Neuronal stem cell (in vitro differentiated cells): ENCODE results near the gene BSG.

ENCODE experiments used
- DNase-seq: peaks from one replicate; pipeline ENCODE4 v3.0.0-alpha.2; 2013; ENCODE audit warnings: low spot score
- H2AFZ ChIP-seq: one replicate; pipeline ENCODE4 v1.6.1; 2013; ENCODE audit warnings: mild to moderate bottlenecking, low read length, inconsistent platforms
- H2AK5ac ChIP-seq: 2 replicates; pipeline ENCODE4 v1.6.1; 2013; ENCODE audit warnings: low read depth, mild to moderate bottlenecking, inconsistent platforms, low read length, moderate library complexity, mixed read lengths
- H2BK120ac ChIP-seq: 2 replicates; pipeline ENCODE4 v1.6.1; 2013; ENCODE audit warnings: low read depth, mild to moderate bottlenecking, inconsistent platforms, low read length, moderate library complexity, mixed read lengths
- H2BK12ac ChIP-seq: one replicate; pipeline ENCODE4 v1.6.1; 2013; ENCODE audit warnings: low read length, inconsistent platforms
- H2BK15ac ChIP-seq: 2 replicates; pipeline ENCODE4 v1.6.1; 2013; ENCODE audit warnings: mild to moderate bottlenecking, low read length, inconsistent platforms, mixed read lengths
- H2BK5ac ChIP-seq: one replicate; pipeline ENCODE4 v1.6.1; 2013; ENCODE audit warnings: inconsistent platforms, mild to moderate bottlenecking, low read length, moderate library complexity
- H3K14ac ChIP-seq: one replicate; pipeline ENCODE4 v1.6.1; 2013; ENCODE audit warnings: low read length, inconsistent platforms
- H3K18ac ChIP-seq: 2 replicates; pipeline ENCODE4 v1.6.1; 2013; ENCODE audit warnings: low read length, inconsistent platforms
- H3K23ac ChIP-seq: 2 replicates; pipeline ENCODE4 v1.6.1; 2013; ENCODE audit warnings: low read depth, mild to moderate bottlenecking, mixed read lengths, low read length, inconsistent platforms; ENCODE audit not compliant: poor library complexity
- H3K27ac ChIP-seq: replicated peaks from 3 replicates; pipeline ENCODE4 v1.5.1; 2013; ENCODE audit warnings: low read length, inconsistent platforms
- H3K27me3 ChIP-seq, 3 experiments: 2 replicates each; pipeline ENCODE4 v1.6.1; 2013; ENCODE audit warnings: low read length in 3 of 3, mild to moderate bottlenecking in 2 of 3, inconsistent platforms in 1 of 3, low read depth in 1 of 3, mixed read lengths in 1 of 3, moderate library complexity in 1 of 3; ENCODE audit not compliant: control insufficient read depth in 3 of 3, insufficient read depth in 3 of 3
- H3K36me3 ChIP-seq, 2 donors: replicated peaks in 1 of 2; 2 replicates each; pipeline ENCODE4 v1.6.1; 2013; ENCODE audit warnings: low read length in 2 of 2; ENCODE audit not compliant: control insufficient read depth in 2 of 2, insufficient read depth in 2 of 2
- H3K4ac ChIP-seq: 2 replicates; pipeline ENCODE4 v1.6.1; 2013; ENCODE audit warnings: inconsistent platforms, mild to moderate bottlenecking, low read length, moderate library complexity
- H3K4me1 ChIP-seq, 2 donors: 1 replicate in 1 of 2; 2 replicates in 1 of 2; pipeline ENCODE4 v1.6.1; 2013; ENCODE audit warnings: low read length in 2 of 2, low read depth in 1 of 2; ENCODE audit not compliant: control insufficient read depth in 2 of 2, insufficient read depth in 1 of 2
- H3K4me2 ChIP-seq: one replicate; pipeline ENCODE4 v1.6.1; 2013; ENCODE audit warnings: mild to moderate bottlenecking, low read length, inconsistent platforms; ENCODE audit not compliant: insufficient read depth, poor library complexity, severe bottlenecking
- H3K4me3 ChIP-seq, 2 donors: 2 replicates each; pipeline ENCODE4 v1.5.1; 2013; ENCODE audit warnings: low read length in 2 of 2, mild to moderate bottlenecking in 2 of 2, inconsistent platforms in 1 of 2, moderate library complexity in 1 of 2
- H3K79me1 ChIP-seq: one replicate; pipeline ENCODE4 v1.6.1; 2013; ENCODE audit warnings: low read depth, mild to moderate bottlenecking, inconsistent platforms, low read length, moderate library complexity
- H3K9ac ChIP-seq: one replicate; pipeline ENCODE4 v1.6.1; 2013; ENCODE audit warnings: mild to moderate bottlenecking, low read depth, low read length, inconsistent platforms; ENCODE audit not compliant: poor library complexity
- H3K9me3 ChIP-seq, 2 donors: replicated peaks in 1 of 2; 2 replicates each; pipeline versions ENCODE3 to v1.6.1; 2013; ENCODE audit warnings: low read length in 2 of 2, mild to moderate bottlenecking in 2 of 2, inconsistent platforms in 1 of 2, low read depth in 1 of 2, mixed read lengths in 1 of 2, moderate library complexity in 1 of 2; ENCODE audit not compliant: control insufficient read depth in 2 of 2, insufficient read depth in 1 of 2
- H4K8ac ChIP-seq: one replicate; pipeline ENCODE4 v1.6.1; 2013; ENCODE audit warnings: low read depth, mild to moderate bottlenecking, inconsistent platforms, low read length, moderate library complexity
- H4K91ac ChIP-seq: one replicate; pipeline ENCODE4 v1.6.1; 2013; ENCODE audit warnings: low read length, low read depth, mild to moderate bottlenecking, inconsistent platforms; ENCODE audit not compliant: poor library complexity
- WGBS, 2 donors: extraction: QIAGEN DNeasy Blood & Tissue Kit; methylation state at CpG; one replicate each; pipeline ENCODE4 v1.1.7; 2013; ENCODE audit warnings: missing lambda C conversion rate in 2 of 2, mixed read lengths in 1 of 2; ENCODE audit not compliant: insufficient read length in 2 of 2, insufficient replicate concordance in 1 of 2; ENCODE audit errors: extremely low coverage in 2 of 2; 5-methylcytosine and 5-hydroxymethylcytosine counted together

Gene BSG

GRCh38 chr19:542173-542866, 30.1 kb upstream of the BSG start:
- no peak overlapping the region for H2BK120ac ChIP-seq
- DNase-seq = no peak

DNA sequence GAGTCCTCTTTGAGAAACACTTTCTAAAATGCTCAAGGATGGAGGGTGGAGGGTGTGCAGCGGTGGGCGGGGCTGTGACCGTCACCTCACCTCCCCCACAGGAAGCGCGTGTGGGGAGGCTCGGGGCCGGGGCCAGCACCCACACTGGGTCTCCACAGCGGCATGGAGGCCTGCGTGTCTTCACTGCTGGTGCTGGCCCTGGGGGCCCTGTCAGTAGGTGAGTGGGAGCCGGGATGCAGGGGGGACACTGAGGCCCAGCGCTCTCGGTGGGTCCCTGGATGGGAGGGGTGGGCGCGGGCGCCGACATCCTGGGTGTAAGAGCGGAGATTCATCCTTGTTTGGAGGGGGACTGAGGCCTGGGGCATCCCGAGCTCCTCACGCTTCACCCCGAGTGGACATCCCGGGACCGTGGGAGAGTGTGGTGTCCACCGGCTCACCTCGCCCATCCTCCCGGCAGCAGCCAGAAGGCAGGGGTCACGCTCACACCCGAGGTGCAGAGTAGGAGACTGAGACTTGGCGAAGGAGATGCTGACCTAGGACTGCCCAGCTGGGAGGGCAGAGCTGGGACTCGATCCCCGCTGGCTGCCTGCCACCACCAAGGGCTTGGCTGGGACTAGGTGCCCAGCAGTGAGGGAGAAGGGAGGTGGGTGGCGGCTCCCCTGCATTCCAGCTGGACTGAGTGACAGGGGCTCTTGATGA, 28.3 kb upstream of the BSG start, which contains the start of gene GZMM:
Gene GZMM (plus strand): TSS at position 144 of the 699 bp plus-strand sequence. CDS start 19 bp downstream, at position 163.
- Histone ChIP-seq H3K9ac (peak within 1 kb of the TSS; percentile 60), H2BK12ac (peak within 1 kb of the TSS; percentile 41), H2BK5ac (peak within 1 kb of the TSS; percentile 93), H4K91ac (no peak within 1 kb of the TSS), H3K4ac (no peak within 1 kb of the TSS), H4K8ac (no peak within 1 kb of the TSS), H3K4me2 (no peak within 1 kb of the TSS), H3K27ac (peak within 1 kb of the TSS; percentile 9), H2AK5ac (no peak within 1 kb of the TSS), H2BK120ac (no peak within 1 kb of the TSS), H3K79me1 (peaks cover 8% of the 10 kb centered on the region), H3K27me3 (no peaks in the 10 kb centered on the region), H3K18ac (peak within 1 kb of the TSS; percentile 89), H3K36me3 (peaks cover 15 to 33% of the 10 kb centered on the region in 2 donors), H3K14ac (peak within 1 kb of the TSS; percentile 82), H2BK15ac (no peak within 1 kb of the TSS), H3K23ac (peak within 1 kb of the TSS; percentile 75), H3K4me1 (peaks cover 0 to 2% of the 10 kb centered on the region in 2 donors), H2AFZ (no peak within 1 kb of the TSS), H3K4me3 (peak within 1 kb of the TSS in 1 of 2 donors; percentile 50), H3K9me3 (no peaks in the 10 kb centered on the region)
- no CpG with 5 or more reads among the region's 31 CpGs for WGBS, 2 donors
- no peak for DNase-seq

More at GRCh38 chr19:542173-542866, 30.1 kb upstream of the BSG start:
- Histone ChIP-seq H3K4me1 (peaks cover 0 to 2% of the 10 kb centered on the region in 2 donors), H4K91ac (no peak overlapping the region), H3K4ac (no peak overlapping the region), H3K9ac (peak overlapping the region; percentile 3), H3K79me1 (peaks cover 14% of the 10 kb centered on the region), H3K18ac (peak overlapping the region; percentile 28), H3K23ac (peak overlapping the region; percentile 55), H3K9me3 (no peaks in the 10 kb centered on the region), H3K27me3 (no peaks in the 10 kb centered on the region), H3K36me3 (peaks cover 27 to 49% of the 10 kb centered on the region in 2 donors), H2AK5ac (no peak overlapping the region), H4K8ac (no peak overlapping the region), H2AFZ (no peak overlapping the region), H2BK15ac (no peak overlapping the region), H3K4me3 (no peak overlapping the region), H3K14ac (no peak overlapping the region), H2BK12ac (no peak overlapping the region), H3K4me2 (no peak overlapping the region), H3K27ac (no peak overlapping the region), H2BK5ac (no peak overlapping the region)
- no CpG with 5 or more reads among the region's 34 CpGs for WGBS, 2 donors

GRCh38 chr19:547117-547516, 25.3 kb upstream of the BSG start:
- Histone ChIP-seq H3K4me3 (no peak overlapping the region), H3K23ac (no peak overlapping the region), H3K9me3 (no peaks in the 10 kb centered on the region), H2AK5ac (peak overlapping the region; percentile 53), H3K27ac (no peak overlapping the region), H2AFZ (no peak overlapping the region), H3K4me2 (no peak overlapping the region), H3K14ac (no peak overlapping the region), H2BK15ac (no peak overlapping the region), H3K4ac (peak overlapping the region; percentile 11), H2BK12ac (no peak overlapping the region), H3K79me1 (peaks cover 2% of the 10 kb centered on the region), H4K91ac (no peak overlapping the region), H3K4me1 (peaks cover 0 to 2% of the 10 kb centered on the region in 2 donors), H2BK5ac (peak overlapping the region; percentile 66), H3K18ac (no peak overlapping the region), H2BK120ac (no peak overlapping the region), H3K36me3 (peaks cover 5 to 11% of the 10 kb centered on the region in 2 donors), H4K8ac (no peak overlapping the region), H3K27me3 (no peaks in the 10 kb centered on the region), H3K9ac (no peak overlapping the region)
- no CpG with 5 or more reads among the region's 15 CpGs for WGBS, 2 donors
- DNase-seq = no peak
